HG02623 (cell line): ENCODE results near the gene CACNA1B.

Source experiments
- ATAC-seq: cut with Tn5 transposase; IDR thresholded peaks from one replicate; pipeline ENCODE4 v1.9.1; 2021; ENCODE audit warnings: moderate library complexity; ENCODE audit not compliant: unreplicated experiment

CACNA1B gene

DNA sequence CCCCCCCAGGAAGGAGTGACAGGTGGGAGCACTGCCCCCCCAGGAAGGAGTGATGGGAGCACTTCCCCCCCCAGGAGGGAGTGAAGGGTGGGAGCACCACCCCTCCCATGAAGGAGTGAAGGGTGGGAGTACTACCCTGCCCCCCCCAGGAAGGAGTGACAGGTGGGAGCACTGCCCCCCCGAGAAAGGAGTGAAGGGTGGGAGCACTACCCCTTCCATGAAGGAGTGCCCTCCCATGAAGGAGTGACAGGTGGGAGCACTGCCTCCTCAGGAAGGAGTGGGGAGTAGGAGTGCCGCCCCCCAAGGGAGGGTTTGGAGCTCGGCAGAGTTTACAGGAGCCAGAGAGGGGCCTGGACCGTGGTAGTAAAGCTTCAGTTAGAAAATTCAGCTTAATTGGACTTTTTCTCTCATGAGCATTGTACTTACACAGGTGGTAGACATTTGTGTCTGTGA lies 100.7 kb downstream of the CACNA1B start:
- no peak for ATAC-seq

GRCh38 chr9:137982200-137982599 lies 104.6 kb downstream of the CACNA1B start:
- no peak for ATAC-seq

DNA sequence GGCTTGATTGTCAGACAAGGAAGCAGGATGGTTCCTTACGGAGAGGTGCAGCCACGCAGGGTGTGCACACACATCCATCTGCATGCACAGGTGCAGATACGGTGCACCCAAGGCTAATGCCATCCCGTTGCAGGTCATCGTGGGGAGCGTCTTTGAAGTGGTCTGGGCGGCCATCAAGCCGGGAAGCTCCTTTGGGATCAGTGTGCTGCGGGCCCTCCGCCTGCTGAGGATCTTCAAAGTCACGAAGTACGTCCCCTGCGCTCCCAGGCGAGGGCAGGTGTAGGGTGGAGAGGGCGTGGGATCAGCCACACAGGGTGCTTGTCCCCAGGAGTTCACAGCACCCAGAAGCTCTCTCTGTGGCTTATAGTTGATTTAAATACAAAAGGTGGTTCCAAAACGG lies 106.4 kb downstream of the CACNA1B start:
- no peak for ATAC-seq

- no peak for ATAC-seq
These were observed 107.1 kb downstream of the CACNA1B start for GRCh38 chr9:137984520-137985257.

DNA sequence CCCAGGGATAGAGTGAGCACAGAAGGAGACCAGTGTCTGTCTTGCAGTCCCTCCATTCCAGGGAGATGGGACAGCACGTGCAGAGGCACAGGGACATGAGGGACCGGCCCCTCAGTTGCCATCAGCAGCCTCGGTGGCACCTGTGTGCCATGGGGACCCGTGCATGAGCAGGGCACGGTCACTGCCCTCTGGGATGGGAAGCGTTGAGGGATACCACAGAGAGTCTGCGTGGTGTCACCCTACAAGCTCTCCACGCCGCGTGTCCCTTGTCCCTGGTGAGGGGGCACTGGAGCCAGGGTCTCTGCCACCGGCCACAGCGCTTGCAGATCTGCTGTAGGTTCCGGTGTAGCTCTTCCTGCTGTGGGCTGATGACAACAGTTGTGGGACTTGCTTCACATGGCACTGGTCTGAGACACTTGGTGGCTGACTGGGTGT lies 108.1 kb downstream of the CACNA1B start:
- no peak for ATAC-seq

DNA sequence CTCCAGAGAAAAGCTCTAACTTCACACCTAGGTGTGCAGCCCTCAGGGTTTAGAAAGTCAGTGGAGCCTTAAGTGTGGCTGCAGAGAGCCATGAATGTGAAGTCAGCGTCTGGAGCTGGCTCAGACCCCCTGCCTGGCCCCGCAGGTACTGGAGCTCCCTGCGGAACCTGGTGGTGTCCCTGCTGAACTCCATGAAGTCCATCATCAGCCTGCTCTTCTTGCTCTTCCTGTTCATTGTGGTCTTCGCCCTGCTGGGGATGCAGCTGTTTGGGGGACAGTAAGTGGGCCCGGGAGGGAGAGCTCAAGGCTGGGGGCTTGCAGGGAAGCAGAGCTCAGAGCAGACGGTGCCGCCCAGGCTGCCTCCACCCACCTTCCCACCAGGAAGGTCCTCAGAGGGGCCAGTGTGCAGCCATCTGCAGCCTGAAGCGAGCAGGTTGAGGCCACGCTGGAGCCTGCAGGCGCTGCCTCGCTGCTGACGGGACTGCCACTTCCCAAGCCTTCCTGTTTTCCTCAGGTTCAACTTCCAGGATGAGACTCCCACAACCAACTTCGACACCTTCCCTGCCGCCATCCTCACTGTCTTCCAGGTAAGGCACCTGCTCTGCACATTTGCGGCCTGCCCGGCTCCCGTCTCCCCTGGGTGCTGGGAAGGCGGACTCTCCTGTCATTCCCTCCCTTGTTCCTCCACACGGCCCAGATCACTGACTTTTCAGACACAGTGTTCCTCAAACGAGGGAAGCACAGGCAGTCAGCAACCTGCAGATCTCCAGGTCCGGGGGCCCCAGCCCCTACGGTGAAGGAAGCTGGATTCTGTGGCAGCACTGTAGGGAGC lies 108.9 kb downstream of the CACNA1B start:
- ATAC-seq = no peak

- ATAC-seq = no peak
These were observed 109.9 kb downstream of the CACNA1B start for GRCh38 chr9:137987244-137988030.

DNA sequence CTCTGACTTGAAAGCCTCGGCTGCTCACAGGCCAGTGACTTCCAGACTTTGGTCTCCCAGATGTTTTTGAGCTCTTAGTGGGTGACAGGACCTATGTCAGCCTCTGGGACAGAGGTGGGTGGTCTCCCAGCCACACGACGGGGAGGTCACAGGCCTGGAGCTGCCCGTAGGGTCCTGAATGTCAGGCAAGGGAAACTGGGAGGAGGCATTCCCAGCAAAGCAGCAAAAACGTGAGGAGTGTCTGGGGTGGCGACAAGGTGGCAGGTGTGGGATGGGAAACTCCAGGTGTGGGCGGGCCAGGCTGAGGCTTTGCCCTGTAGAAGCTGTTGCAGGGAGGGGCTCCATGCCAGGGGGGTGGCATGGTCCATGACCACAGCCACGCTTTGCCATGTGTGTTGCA lies 110.5 kb downstream of the CACNA1B start:
- no peak for ATAC-seq

DNA sequence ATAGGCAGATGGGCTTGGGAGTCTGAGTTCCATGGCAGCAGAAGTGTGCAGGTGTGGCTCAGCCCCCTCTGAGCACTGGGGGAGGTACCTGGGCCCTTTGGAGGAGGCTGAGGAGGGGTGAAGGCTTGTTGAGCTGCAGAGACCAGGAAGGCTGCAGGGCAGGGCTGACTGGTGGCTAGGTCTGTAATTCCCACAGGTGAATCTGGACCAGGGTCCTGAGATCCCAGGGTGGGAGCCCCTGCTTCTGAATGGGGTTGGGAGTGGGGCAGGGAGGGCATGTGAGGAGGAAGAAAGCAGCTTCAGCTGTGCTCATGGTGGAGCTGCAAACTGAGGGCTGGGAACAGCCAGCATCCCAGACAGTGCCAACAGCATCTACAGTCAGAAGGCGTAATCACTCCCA lies 111.1 kb downstream of the CACNA1B start:
- ATAC-seq = no peak

- no peak for ATAC-seq
These were observed 111.6 kb downstream of the CACNA1B start for GRCh38 chr9:137989156-137989555.

- no peak for ATAC-seq
These were observed 112.6 kb downstream of the CACNA1B start for GRCh38 chr9:137989999-137990715.

GRCh38 chr9:138003485-138004190 lies 126.1 kb downstream of the CACNA1B start:
- no peak for ATAC-seq

GRCh38 chr9:138006576-138007233 lies 129.1 kb downstream of the CACNA1B start:
- ATAC-seq = no peak

DNA sequence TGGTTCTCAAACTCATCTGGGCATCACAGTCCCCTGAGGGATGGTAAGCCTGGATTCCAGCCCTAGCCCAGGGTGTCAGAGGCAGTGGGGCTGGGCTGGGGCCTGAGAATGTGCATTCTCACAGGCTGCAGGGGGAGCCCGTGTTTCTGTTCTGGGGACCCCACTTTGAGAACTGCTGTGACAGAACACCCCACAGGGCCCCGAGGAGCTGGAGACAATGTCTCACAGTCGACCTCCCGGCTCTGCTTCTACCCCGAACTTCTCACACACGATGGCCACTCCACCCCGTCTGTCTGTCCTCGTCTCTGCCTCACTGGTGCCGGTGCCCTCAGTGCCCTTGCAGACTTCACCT lies 130.0 kb downstream of the CACNA1B start:
- no peak for ATAC-seq

DNA sequence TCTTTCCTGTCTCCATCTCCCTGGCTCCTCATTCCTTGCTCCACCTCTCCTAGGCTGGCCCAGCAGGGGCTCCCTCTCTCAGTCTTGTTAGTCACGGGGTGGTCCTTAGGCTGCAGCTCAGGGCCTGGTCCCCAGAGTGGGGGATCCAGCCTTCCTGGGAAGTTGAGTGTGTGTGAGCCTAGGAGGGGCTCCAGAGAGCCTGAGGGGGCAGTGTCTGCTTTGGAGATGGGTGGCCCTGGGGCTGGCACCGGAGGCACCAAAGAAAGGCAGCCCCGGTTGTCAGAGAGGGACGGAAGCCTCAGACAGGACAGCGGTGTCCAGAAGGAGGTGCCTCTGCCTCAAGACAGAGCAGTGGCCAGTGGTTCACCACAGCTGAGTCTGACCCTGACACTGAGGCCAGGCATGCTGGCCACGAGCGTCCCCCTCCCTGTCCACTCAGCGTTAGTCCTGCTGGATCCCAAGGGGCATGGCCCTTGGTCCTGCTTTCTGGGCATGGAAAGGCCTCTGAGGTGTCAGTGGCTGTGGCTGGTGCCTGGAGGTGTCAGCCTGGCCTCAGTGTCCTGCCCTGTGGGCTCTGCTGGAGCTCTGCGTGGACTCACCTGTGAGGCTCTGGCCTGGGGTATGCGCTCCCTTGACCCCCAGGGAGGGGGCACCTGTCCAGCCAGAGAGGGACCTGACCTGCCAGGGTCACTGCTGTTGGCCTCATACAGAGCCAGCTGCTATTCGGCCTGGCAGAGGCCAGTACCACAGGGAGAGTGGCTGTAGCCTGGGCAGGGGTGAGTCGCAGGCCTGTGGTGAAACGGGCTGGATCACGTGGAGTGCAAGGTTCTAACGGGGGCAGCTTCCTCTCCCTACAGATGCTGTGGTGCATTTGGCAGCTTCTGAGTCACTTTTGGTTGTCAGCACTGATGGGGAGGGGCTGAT lies 130.6 kb downstream of the CACNA1B start:
- no peak for ATAC-seq

DNA sequence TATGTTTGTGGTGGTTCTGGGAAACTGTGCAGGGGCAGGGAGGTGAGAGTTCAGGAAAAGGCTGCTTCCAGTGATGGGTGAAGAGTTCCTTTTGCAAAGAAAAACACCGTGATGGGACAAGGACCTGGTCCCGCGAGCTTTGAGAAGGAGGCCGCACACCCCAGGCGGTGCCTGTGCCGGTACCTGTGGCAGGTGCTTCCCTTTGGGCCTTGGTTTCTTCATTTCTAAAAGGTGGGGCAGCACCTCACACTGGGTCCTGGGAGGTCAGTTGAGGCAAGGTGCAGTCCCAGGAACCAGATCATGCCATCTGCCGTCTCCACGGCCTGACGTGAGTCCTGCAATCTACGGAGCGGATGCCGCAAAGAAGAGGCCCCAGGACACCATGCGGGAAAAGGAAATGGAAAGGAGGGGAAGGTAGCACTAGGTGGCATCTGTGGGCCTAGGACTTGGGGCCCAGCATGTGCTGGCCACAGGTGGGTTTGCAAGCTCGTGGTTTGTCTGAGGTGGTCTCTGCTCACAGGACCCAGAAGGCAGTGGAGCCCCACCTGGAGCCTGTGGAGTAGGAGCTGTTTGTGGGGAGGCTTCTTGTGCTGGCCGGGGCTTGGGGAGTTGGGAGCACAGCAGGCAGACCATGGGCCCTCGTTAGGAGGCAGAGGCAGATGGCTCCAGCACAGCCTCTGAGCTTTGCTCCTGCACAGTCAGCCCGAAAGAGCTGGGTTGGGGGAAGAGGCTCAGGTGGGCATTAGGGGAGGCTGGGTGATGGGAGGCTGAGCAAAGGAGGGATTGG lies 131.6 kb downstream of the CACNA1B start:
- no peak for ATAC-seq

GRCh38 chr9:138009803-138010690 lies 132.5 kb downstream of the CACNA1B start:
- no peak for ATAC-seq
